Left lung (tissue), 10 donors: ENCODE data around the gene BCAS3. TPM values are rescaled to one million over a fixed set of nuclear protein-coding genes. Genes with fewer than 3 reads are reported as not detected.

ENCODE experiments used
- ATAC-seq: fragments of 200-7000 bp; cut with Tn5 transposase; one replicate; pipeline ENCODE4 v1.9.1; 2020; ENCODE audit warnings: moderate library complexity
- DNase-seq, 4 donors: peaks; one replicate each; pipeline ENCODE4 v3.0.0-alpha.2; 2013 to 2020
- H3K27ac ChIP-seq, 2 donors: fragments of 200-600 bp; sonication (generic) in 1 of 2; one replicate each; pipeline versions ENCODE4 v1.5.0 to v1.8.0; 2020 to 2021
- H3K27me3 ChIP-seq, 2 donors: fragments of 200-600 bp; sonication (generic) in 1 of 2; one replicate each; pipeline versions ENCODE4 v1.5.0 to v1.8.0; 2020 to 2021
- H3K36me3 ChIP-seq, 2 donors: fragments of 200-600 bp; sonication (generic) in 1 of 2; one replicate each; pipeline versions ENCODE4 v1.5.0 to v1.8.0; 2020 to 2021
- H3K4me1 ChIP-seq, 2 donors: fragments of 200-600 bp; one replicate each; pipeline ENCODE4 v1.8.0; 2021
- H3K4me3 ChIP-seq, 2 donors: fragments of 200-600 bp; sonication (generic) in 1 of 2; one replicate each; pipeline versions ENCODE4 v1.5.0 to v1.8.0; 2020 to 2021; ENCODE audit warnings: mild to moderate bottlenecking in 1 of 2
- H3K9me3 ChIP-seq, 2 donors: fragments of 200-600 bp; sonication (generic) in 1 of 2; one replicate each; pipeline versions ENCODE4 v1.5.0 to v1.8.0; 2020 to 2021
- intact Hi-C, 2 donors: fragments of 100-400 bp; cut with DNase I; formaldehyde crosslinking; loops; one replicate each; pipeline versions ENCODE4 v1.11.2 to v1.14.2; 2022
- polyA plus RNA-seq, 6 donors: library from polyadenylated mRNA; unstranded; fragments of 120-200 nt; gene quantifications; one replicate each; pipeline ENCODE4 v1.2.1, GENCODE V29; 2013; ENCODE audit not compliant: insufficient read length in 6 of 6
- total RNA-seq, 2 donors: library from RNA; stranded (reverse); fragmentation: NEBNext Ultra II Directional; extraction: Animal tissue kit (Norgen Biotek cat#: 25700); gene quantifications; one replicate each; pipeline ENCODE4 v1.2.1, GENCODE V29; 2021
- TF ChIP-seq, protein P1 (sequence below), 2 donors: fragments of 200-600 bp; sonication (generic) in 1 of 2; IDR thresholded peaks; one replicate each; pipeline versions ENCODE4 v1.5.0 to v1.8.0; 2021; ENCODE audit warnings: antibody characterized with exemption in 2 of 2
- donor health status: DM: no; HTN: yes; CAD: no.
- donor health status: DM: no; HTN: no; CAD: no.

Gene BCAS3
- total and polyA plus RNA-seq, 8 donors, result 21.2 to 29.6 (median 28.0) TPM

DNA sequence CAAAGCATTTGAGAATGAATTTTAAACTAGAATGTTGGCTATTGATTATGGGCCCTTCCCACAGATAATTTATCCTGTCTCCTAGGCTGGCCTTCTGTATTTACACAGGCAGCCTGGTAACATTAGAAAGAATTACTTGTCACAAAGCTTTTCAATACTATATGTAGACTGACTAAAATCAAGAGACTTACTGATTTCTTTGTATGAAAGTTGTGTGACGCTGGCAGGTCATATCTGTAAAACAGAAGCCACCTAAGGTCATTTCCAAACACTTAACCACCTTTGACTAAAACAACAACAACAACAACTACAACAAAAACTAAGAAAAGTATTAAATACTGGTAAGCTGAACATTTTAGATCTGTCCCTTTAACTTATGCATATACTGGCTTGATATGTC lies 393.0 kb downstream of the BCAS3 start:
- H3K27me3 ChIP-seq, result no peaks in the 10 kb centered on the region
- no peak for ATAC-seq
- no peak overlapping the region for H3K4me3 ChIP-seq
- intact Hi-C loops, result no loop called here
- DNase-seq, result no peak
- TF ChIP-seq, protein P1, sequence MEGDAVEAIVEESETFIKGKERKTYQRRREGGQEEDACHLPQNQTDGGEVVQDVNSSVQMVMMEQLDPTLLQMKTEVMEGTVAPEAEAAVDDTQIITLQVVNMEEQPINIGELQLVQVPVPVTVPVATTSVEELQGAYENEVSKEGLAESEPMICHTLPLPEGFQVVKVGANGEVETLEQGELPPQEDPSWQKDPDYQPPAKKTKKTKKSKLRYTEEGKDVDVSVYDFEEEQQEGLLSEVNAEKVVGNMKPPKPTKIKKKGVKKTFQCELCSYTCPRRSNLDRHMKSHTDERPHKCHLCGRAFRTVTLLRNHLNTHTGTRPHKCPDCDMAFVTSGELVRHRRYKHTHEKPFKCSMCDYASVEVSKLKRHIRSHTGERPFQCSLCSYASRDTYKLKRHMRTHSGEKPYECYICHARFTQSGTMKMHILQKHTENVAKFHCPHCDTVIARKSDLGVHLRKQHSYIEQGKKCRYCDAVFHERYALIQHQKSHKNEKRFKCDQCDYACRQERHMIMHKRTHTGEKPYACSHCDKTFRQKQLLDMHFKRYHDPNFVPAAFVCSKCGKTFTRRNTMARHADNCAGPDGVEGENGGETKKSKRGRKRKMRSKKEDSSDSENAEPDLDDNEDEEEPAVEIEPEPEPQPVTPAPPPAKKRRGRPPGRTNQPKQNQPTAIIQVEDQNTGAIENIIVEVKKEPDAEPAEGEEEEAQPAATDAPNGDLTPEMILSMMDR (IDR thresholded peaks at IDR 0.05), result no peak
- no peaks in the 10 kb centered on the region for H3K36me3 ChIP-seq
- H3K9me3 ChIP-seq, result no peaks in the 10 kb centered on the region
- H3K27ac ChIP-seq, result no peak overlapping the region
- H3K4me1 ChIP-seq, result peaks cover 0 to 5% of the 10 kb centered on the region in 2 donors

DNA sequence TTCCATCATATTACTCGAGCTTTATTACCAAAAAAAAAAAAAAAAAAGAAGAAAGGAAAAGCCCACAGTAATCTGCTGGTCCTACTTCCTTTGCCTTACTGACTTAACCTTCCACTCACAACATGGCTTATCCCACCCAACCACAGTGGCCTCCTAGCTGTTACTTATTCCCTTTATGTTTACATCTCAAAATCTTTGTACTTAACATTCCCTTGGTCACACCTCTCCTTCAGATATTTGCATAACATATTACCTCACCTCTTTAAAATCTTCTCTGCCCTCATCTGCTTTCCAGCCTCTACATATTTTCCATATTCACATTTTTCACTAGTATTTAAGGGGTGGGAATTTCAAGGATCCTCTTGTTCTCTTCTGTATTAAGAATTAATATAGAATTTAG lies 395.0 kb downstream of the BCAS3 start:
- H3K4me1 ChIP-seq, result no peaks in the 10 kb centered on the region
- no peak overlapping the region for H3K27ac ChIP-seq
- ATAC-seq, result peak; percentile 91
- no peak for DNase-seq
- TF ChIP-seq, protein P1 (IDR thresholded peaks at IDR 0.05), result no peak
- no peaks in the 10 kb centered on the region for H3K27me3 ChIP-seq
- intact Hi-C loops, result no loop called here
- H3K4me3 ChIP-seq, result no peak overlapping the region
- no peaks in the 10 kb centered on the region for H3K9me3 ChIP-seq
- H3K36me3 ChIP-seq, result no peaks in the 10 kb centered on the region

DNA sequence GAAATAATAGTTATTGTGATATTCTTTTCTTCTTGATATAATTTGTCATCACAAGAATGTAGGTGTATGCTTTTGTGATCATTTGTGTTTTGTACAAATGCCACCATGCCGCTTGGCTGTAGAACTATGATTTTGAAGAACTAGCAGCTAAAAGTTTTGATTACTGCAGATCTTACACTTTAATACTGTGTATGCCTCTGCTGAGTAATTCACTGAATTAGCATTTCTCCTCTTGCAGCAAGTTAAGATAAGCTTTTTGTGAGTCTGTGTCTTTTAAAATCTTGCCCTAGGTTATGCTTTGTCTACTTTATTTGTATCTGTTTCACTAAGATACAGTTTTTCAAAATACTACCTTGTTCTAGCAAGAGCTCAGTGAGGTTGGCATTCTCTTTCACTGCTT lies 395.5 kb downstream of the BCAS3 start:
- TF ChIP-seq, protein P1 (IDR thresholded peaks at IDR 0.05), result no peak
- Histone ChIP-seq H3K4me3 (no peak overlapping the region), H3K27ac (no peak overlapping the region), H3K9me3 (no peaks in the 10 kb centered on the region), H3K4me1 (no peaks in the 10 kb centered on the region), H3K36me3 (no peaks in the 10 kb centered on the region), H3K27me3 (no peaks in the 10 kb centered on the region)
- intact Hi-C loops, result no loop called here
- ATAC-seq (peak; percentile 50), DNase-seq (no peak)

DNA sequence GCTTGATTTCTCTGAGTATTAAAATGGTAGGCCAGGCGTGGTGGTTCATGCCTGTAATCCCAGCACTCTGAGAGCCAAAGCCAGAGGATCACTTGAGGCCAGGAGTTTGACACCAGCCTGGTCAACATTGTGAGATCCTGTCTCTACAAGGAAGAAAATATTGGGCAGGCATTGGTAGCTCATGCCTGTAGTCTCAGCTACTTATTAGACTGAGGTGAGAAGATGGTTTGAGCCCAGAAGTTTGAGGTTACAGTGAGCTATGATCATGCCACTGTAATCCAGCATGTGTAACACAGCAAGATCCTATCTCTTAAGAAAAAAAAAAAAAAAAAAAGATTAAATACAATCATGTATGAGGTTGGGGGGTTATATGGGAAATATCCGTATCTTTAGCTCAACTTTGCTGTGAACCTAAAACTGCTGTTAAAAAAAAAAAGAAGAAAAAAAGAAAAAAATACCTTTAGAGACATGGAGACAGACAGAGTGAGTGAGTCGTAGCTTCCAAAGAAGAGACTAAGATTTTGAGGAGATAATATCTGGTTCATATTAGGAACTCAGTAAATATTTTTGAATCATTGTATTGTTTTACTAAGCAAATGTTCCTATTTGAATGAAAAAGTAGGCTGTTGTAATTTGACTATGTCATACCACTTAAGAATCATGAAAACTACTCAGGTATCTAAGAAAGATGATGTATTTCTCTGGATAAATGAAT lies 396.3 kb downstream of the BCAS3 start:
- no peak for ATAC-seq
- H3K9me3 ChIP-seq, result no peaks in the 10 kb centered on the region
- H3K4me1 ChIP-seq, result no peaks in the 10 kb centered on the region
- TF ChIP-seq, protein P1 (IDR thresholded peaks at IDR 0.05), result no peak
- H3K4me3 ChIP-seq, result no peak overlapping the region
- H3K27ac ChIP-seq, result no peak overlapping the region
- no peaks in the 10 kb centered on the region for H3K27me3 ChIP-seq
- no peaks in the 10 kb centered on the region for H3K36me3 ChIP-seq
- no peak for DNase-seq
- intact Hi-C loops, result no loop called here

DNA sequence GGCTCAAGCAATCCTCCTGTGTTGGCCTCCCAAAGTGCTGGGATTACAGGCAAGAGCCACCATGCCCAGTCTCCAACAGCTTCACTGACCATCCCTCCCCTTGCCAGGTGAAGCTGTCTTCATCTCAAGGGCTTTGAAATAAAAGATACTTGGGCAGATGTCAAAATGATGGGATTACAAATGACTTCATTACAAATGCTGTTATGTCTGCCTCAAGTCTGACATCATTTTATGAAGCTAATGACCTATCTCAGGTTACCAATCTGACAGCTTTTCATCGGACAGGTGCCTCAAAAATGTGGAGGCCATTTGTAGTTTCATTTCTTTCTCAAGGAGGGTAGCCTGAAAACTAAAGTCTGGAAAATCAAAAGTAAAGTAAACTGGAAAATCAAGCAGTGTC lies 398.3 kb downstream of the BCAS3 start:
- TF ChIP-seq, protein P1 (IDR thresholded peaks at IDR 0.05), result no peak
- no peak overlapping the region for H3K27ac ChIP-seq
- H3K27me3 ChIP-seq, result no peaks in the 10 kb centered on the region

More for the DNA sequence above, 398.3 kb downstream of the BCAS3 start:
- Histone ChIP-seq H3K4me1 (no peaks in the 10 kb centered on the region), H3K4me3 (no peak overlapping the region), H3K36me3 (no peaks in the 10 kb centered on the region), H3K9me3 (no peaks in the 10 kb centered on the region)
- intact Hi-C loops, result no loop called here
- DNase-seq (no peak), ATAC-seq (no peak)
